ENCODE measurements around the gene KBTBD13.
"Not testable (repeated sequence)": the region's sequence is repeated elsewhere in the genome, so short reads cannot be mapped to it uniquely, and the experiment has no call there.

KBTBD13 gene

DNA sequence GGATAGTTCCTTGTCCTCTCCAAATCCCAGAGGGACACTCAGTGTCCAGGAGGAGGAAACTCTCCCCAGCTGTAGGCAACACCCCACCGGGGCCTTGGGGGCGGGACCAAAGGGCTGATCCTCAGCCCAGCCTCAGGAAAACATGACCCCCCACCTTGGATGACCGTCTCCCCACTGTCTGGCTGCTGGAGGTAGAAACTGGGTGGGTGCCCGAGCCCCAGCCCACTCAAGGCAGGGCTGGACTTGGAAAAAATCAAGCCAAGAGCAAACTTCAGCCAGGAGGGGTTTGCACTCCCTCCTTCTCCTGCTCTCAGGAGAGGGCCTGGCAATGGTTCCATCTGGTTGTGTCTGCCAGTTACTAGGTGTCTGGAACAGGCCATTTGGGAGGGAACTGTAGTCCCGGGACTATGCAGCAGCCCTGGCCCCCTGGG is 5.2 kb upstream of the KBTBD13 start:
- no peak for DNase-seq

DNA sequence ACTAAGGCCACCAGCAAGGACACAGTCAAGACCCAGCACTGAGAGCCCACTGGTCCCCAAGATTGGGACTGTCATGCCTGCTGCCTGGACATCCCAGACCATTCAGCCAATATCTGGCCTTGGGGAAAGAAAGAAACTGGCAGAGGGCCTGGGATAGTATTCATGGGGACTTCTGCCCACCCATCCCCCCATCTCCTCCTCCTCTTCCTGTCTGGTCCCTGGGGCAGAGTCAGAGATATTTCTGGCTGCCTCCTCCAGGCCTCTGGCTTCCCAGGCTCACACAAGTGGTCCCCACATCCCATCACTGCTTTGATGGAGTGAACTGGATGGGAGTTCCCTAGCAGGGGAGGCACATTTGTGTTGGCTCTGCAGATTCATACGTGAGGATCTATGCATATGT is 4.5 kb upstream of the KBTBD13 start:
- DNase-seq: no peak

DNA sequence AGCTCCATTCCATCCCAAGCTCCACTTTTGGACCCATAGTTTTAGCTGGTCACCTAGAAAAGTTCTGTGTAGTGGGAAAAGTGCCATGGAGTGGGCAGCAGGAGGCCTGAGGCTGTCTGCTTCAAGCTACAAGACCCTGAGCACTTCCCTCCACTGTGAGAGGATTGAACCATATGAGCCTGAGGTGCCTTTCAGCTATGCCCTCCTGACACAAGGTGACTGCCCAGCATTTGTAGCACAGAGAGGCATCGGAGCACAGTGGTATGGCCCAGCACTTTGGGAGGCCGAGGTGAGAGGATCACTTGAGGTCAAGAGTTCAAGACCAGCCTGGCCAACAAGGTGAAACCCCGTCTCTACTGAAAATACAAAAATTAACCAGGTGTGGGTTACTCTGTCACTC is 3.9 kb upstream of the KBTBD13 start:
- DNase-seq: no peak

DNA sequence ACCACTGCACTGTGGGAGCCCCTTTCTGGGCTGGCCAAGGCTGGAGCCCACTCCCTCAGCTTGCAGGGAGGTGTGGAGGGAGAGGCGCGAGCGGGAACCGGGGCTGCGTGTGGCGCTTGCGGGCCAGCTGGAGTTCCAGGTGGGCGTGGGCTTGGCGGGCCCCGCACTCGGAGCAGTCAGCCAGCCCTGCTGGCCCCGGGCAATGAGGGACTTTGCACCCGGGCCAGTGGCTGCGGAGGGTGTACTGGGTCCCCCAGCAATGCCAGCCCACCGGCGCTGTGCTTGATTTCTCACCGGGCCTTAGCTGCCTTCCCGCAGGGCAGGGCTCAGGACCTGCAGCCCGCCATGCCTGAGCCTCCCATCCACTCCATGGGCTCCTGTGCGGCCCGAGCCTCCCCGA is 1.6 kb upstream of the KBTBD13 start:
- not testable (repeated sequence) for DNase-seq

DNA sequence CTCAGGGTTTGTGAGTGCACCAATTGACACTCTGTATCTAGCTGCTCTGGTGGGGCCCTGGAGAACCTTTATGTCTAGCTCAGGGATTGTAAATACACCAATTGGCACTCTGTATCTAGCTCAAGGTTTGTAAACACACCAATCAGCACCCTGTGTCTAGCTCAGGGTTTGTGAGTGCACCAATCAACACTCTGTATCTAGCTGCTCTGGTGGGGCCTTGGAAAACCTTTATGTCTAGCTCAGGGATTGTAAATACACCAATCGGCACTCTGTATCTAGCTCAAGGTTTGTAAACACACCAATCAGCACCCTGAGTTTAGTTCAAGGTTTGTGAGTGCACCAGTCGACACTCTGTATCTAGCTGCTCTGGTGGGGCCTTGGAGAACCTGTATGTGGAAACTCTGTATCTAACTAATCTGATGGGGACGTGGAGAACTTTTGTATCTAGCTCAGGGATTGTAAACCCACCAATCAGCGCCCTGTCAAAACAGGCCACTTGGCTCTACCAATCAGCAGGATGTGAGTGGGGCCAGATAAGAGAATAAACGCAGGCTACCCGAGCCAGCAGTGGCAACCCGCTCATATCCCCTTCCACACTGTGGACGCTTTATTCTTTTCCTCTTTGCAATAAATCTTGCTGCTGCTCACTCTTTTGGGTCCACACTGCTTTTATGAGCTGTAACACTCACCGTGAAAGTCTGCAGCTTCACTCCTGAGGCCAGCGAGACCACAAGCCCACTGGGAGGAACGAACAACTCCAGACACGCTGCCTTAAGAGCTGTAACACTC is 745 bp upstream of the KBTBD13 start:
- not testable (repeated sequence) for DNase-seq

DNA sequence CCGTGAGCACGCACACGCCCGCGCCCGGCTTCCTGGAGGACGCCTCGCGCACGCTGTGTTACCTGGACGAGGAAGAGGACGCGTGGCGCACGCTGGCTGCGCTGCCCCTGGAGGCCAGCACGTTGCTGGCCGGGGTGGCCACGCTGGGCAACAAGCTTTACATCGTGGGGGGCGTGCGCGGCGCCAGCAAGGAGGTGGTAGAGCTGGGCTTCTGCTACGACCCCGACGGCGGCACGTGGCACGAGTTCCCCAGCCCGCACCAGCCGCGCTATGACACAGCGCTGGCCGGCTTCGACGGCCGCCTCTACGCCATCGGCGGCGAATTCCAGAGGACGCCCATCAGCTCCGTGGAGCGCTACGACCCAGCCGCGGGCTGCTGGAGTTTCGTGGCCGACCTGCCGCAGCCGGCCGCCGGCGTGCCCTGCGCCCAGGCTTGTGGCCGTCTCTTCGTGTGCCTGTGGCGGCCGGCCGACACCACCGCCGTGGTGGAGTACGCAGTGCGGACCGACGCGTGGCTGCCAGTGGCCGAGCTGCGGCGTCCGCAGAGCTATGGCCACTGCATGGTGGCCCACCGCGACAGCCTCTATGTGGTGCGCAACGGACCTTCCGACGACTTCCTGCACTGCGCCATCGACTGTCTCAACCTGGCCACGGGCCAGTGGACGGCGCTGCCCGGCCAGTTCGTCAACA is 890 bp downstream of the KBTBD13 start:
- no peak for DNase-seq

DNA sequence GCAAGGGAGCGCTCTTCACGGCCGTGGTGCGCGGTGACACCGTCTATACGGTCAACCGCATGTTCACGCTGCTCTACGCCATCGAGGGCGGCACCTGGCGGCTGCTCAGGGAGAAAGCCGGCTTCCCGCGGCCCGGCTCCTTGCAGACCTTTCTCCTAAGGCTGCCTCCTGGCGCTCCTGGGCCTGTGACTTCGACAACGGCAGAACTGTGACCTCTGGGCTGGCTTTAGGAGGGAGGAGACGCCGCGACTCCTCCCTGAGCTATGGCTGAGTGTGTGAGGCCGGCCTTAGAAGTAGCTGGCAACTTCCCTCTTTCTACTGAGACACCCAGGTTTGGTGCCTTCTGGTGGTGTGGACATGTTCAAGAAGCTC is 1.4 kb downstream of the KBTBD13 start:
- DNase-seq: no peak

DNA sequence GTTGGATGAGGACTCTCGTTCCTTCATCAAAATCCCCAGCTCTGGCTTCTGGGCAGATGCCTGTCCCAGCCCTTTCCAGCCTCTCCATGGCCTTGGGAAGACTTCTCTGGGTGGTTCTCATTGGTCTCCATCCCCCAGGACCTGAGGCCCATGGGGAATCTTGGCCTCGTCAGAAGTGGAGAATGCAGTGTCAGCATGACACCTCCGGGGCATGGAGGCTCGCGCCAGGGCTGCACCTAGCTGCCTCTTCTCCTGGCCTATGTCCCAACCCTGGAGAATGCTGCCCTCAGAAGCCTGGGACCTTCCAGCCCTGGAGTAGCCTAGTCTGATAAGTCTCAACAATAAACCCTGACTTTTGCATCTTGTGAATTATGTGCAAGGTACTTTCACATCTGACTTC is 3.0 kb downstream of the KBTBD13 start:
- DNase-seq: no peak

DNA sequence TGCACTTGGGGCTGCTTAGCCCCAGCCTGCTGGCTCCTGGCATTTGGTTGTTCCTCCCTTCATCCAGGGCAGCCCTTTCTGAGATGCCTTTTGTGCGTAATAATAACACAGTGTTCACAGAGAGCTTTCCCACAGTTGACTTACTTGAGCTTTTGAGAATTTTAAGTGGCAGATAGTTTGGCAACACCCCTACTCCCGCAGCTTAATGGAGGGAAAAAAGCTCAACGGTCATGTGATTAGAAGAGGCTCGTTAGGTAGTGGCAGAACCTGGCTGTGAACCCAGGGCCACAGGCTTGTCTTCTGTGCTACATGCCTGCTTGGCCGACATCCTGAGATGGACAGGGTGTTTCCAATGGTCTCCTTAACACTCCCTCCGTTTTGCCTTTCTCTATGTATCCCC is 4.7 kb downstream of the KBTBD13 start:
- no peak for DNase-seq

DNA sequence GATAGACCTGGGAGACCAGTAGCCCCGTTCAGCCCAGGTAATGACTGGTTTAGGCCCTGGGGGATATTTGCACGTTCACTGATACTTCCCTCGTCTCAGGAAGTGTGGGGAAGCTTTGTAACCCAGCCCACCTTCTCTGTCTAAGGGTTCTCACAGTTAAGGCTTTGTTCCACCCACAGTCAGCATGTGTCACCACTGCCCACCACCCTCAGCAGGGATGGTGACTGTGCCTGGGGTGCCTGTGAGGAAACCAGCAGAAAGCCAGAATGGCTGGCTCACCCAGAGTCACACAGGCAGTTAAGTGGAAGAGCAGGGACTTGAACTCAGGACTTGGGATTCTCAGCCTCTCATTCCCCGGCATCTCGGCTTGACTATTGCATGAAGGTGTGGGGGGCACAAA is 5.2 kb downstream of the KBTBD13 start:
- no peak for DNase-seq

DNA sequence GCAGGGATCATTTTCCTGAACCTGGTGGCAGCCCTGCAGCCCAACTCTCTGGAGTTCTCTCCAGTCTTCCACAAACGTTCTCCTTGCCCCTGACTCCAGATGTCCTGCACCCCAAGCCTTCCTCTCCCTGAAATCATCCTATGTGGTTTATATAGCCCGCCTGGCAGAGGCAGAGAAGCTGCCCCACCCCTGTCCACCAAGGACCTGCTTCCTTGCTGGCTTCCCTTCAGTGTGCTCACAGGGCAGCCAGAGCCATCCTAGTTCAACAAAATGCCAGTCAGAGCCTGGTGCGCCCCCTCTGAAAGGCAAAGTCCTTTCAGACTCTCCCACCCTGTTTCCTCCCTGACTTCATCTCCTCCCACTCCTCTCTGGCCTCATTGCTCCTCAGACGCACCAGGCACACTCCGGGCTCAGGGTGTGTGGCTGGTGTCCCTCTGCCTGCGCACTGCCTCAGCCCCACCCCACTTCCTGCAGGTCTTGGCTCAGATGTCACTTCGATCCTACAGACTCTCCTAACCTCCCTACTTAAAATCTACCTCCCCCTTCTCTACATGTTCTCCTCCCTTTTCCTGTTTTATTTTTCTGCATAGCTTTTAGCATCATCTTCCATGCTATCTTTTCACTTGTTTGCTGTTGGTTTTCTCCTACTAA is 5.9 kb downstream of the KBTBD13 start:
- DNase-seq: no peak

DNA sequence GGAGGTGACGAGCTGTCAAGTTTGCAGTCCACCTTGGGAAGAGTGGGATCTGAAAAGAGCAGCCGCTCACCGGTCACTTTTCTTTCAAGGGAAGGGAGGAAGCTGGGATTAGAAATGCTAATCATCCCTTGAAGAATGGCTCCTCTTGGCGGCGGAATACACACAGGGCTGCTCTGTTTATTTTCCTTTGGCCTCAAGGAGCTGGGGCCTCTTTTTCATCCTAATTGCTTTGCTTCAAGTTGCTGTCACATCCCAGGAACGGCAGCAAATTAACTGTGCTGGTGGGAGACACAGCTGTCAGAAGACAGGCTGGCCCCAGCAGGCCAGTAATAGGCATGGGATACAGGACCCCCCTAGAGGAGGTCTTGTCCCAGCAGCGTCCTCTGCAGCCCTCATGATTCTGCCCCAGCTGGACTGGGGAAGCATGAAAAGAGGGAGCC is 6.7 kb downstream of the KBTBD13 start:
- no peak for DNase-seq

DNA sequence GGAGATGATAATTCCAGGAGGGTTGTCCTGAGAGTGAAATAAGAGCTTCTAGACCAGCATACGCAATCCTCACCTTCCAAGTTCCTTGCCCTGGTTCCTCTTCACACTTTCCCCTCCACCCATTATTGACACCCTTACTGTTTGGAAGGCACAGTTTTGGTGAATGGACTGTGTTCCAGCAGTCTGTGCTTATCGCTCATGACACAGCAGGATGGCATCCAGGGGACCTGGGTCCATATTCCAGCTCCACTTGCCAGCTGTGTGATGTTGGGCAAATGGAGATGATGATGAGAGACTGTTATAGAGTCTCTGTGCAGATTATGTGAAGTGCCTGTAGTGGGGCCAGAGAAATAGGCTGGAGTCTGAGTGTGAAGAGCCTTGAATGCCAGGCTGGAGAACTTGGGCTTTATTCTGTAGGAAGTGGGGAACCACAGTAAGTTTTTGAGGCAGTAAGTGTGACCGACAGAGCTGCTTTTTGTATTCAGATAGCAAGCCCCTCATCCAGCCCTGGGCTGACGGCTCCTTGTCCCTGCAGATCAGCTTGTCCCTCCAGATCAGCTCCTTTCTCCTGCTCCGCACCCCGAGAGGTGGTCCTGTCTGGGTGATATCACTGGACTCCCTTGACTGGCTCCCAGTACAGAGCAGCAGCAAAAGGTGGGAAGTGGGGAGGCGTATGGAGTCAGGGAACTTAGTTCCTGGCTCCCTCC is 8.1 kb downstream of the KBTBD13 start:
- DNase-seq: no peak

DNA sequence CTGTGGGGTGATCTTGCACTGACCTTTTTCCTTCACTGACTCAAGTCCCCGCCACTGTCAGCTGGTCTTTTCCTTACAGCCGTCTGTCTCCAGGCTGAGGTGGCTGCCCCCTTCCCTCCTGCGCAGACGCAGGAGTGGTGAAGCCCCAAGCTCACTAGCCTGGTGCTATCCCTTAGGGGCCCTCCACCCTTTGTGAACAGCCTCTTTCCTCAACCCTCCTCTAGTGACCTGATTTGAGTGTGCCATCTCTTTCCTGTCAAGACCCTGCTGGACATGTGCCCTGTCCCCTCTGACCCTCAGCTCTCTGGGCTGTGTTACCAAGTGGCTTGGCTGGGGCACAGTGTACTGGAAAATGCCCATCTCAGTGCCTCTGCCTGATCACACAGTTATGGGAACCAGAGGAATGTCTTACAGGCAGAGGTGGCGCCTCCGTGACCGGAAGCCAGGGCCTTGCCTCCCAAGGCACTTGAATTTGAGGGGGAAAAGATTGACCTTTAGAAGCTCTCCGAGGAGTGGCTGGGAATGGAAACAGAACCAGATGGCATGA is 8.7 kb downstream of the KBTBD13 start:
- no peak for DNase-seq

DNA sequence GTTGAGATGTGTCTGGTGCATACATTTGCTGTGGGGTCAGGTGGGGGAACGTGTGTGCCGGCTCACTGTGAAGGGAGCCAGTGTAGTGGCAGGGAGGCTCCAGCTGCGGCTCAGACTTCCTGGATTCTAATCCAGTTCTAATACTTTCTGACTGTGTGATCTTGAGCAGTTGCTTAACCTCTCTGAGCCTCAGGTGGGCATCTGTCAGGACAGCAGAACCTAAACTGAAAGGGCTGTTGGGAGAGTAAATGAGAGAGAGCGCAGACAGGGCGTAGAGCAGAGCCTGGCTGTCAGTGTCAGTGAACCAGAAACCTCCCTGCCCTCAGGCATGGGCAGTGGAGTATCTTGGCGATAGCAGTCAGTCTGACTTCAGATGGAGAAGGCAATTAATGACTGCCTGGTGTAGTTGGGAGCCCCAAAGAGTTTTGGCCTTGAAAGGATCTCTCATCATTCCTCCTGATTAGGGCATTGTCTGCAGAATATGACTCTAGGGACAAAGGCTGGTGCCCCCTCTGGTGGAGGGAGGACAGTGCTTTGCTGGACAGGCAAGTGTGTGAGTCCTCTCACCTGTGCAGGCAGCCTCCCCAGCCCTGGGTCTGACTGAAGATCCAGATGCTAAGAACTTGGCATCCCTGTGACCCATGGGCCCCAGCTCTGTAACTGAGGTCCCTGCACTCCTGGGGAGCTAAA is 9.6 kb downstream of the KBTBD13 start:
- DNase-seq: no peak

DNA sequence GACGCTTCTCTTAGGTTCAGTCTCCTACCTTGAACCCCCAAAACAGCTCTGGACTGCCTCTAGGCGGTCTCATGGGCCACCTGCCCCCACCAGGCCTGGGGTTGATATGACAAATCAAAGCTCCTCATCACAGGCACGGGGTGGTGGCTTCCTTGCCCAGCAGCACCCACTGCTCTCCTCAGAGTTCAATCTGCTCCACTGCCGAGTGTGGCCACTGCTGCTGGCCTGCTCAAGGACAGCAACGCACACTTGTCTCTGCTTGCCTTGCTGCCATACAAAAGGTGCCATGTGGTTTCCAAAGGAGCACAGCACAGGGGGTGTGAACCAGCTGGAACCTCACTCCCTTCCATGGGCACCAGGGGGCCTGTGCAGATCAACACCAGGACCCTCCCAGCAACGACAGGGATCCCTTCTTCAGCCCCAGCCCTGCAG is 10.2 kb downstream of the KBTBD13 start:
- DNase-seq: no peak

DNA sequence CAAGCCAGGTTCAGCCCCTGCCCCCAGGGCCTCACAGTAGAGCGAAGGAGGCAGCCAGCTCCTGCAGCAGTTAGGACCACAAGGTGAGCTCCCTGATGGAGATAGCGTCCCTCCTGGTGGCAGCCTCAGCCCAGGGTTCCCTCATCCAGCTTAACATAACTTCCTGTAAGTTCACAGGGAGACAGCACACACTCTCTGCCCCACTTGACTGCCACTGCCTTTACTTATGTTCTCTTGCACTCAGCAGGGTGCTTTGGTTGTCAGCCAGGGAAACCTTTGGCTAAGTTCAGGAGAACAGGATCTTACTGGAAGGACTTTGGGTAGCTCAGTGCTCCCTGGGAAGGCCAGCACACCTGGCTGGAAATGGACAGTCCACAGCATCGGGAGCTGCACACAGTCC is 10.9 kb downstream of the KBTBD13 start:
- DNase-seq: no peak

DNA sequence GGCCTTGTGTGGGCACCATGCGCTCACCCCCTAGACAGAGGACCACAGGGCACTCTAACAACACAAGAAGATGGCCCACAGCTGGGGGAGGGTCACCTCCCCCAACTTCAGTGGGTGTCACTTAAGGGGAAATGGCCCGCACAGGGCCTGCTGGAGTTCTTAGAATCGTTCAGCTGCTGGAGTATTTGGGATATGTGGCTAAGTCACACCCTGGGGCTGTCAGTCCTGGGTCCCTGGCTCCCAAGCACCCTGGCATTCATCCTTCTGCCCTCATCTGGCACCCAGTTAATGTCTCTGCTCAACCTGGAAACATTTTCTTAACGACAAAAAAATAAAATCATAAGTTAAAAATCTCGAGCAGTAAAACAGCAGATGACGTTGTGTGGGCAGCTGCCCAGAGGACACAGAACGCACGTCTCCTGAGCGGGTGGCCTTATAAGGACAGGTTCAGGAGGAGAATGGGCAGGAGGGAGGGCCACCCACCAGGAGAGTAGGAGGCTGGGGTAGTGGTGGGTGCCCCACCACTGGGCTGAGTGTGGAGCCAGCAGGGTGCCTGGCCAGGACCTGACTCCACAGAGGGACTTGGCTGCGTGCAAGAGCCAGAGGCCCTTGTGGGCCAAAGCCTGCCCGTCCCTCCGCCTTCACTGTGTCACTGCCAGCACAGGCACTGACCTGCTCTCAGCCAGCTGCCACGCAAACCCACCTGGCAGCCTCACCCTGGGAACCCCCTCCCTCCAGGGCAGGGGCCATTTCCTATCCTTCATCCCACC is 11.5 kb downstream of the KBTBD13 start:
- no peak for DNase-seq

DNA sequence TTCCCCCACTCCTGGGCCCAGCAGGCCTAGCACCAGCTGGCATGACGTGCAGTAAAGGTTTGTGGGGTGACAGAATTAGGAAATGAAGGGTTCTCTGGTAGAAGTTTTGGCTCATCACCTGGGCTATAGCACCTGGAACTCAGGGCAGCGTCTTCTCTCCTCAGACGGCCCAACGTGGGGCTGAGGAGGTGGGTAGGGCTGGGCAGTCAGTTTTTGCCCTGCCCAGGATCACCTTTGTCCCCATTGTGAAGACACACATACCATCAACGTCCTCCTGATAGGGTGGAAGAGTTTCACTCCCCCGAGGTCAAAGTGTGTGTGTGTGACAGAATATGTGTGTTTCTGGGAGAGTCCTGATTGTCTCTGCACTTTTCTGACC is 12.1 kb downstream of the KBTBD13 start:
- no peak for DNase-seq

DNA sequence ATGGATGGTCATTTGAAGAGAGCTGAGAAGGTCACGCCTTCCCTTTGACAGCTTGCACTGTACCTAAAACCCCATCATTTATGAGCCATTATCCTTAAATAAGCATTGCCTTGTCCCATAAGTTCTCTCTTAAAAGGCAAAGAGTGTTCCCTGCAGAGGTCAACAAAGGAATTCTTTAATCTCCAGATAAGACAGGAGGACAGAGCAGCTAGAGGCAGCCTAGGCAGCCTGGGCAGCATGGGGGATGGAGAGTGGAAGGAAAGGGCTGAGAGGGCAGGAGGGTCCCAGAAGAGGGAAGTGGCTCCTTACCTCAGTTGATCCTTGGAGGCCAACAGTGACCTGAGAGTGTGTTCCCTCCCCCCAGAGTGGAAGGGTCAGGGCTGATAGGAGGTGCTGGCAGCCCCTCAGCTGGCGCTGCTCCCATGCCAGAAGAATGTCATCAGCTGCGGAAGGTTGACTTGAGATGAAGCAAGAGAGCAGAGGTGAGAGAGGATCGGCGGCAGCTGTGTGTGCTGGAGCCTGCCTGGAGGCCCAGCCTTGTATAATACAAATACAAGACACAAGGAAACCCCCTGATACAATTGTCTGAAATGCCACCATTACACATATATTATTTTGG is 12.8 kb downstream of the KBTBD13 start:
- no peak for DNase-seq

Measured in cerebellar nuclear complex (tissue), 1 donor.